K562 (cell line): ENCODE data around the gene PRRT1. TPM values are rescaled to one million over a fixed set of nuclear protein-coding genes. Genes with fewer than 3 reads are reported as not detected.

ENCODE experiments used
- C11orf30 ChIP-seq: fragments of 450-650 bp; IDR thresholded peaks from 2 replicates; pipeline ENCODE4 v1.6.1; 2016; ENCODE audit warnings: low read depth, mild to moderate bottlenecking
- CTCF ChIP-seq, 3 experiments: IDR thresholded peaks in 2 of 3; conservative IDR thresholded peaks in 1 of 3; 2 replicates each; pipeline ENCODE4 v1.5.1; 2011 to 2012; ENCODE audit warnings: low read length in 3 of 3, mild to moderate bottlenecking in 3 of 3, control low read depth in 2 of 3, improper control_type of control experiment in 1 of 3, inconsistent platforms in 1 of 3, low read depth in 1 of 3, mixed read lengths in 1 of 3, moderate library complexity in 1 of 3; ENCODE audit not compliant: insufficient read depth in 2 of 3
- FOXJ2 ChIP-seq: fragments of 200-800 bp; sonication (Bioruptor generic); IDR thresholded peaks from 2 replicates; pipeline ENCODE4 v1.6.1; 2016; ENCODE audit warnings: missing genetic modification characterization, missing compliant biosample characterization
- KLF13 ChIP-seq: fragments of 450-650 bp; IDR thresholded peaks from 2 replicates; pipeline ENCODE4 v1.6.1; 2016; ENCODE audit warnings: missing genetic modification characterization, low read depth, mild to moderate bottlenecking, missing compliant biosample characterization, moderate library complexity, borderline replicate concordance
- LEF1 ChIP-seq: fragments of 450-650 bp; IDR thresholded peaks from 2 replicates; pipeline ENCODE4 v1.6.1; 2016; ENCODE audit warnings: mild to moderate bottlenecking
- MEF2D ChIP-seq: conservative IDR thresholded peaks from 2 replicates; pipeline ENCODE4 v1.6.1; 2016; ENCODE audit warnings: low read depth, missing genetic modification characterization, missing compliant biosample characterization
- PCBP1 ChIP-seq: fragments of 200-400 bp; formaldehyde crosslinking; IDR thresholded peaks from 2 replicates; pipeline ENCODE4 v1.6.1; 2018; ENCODE audit warnings: mild to moderate bottlenecking, low read depth, low read length; ENCODE audit not compliant: poor library complexity, severe bottlenecking
- RBM39 ChIP-seq: fragments of 200-400 bp; formaldehyde crosslinking; optimal IDR thresholded peaks from 2 replicates; pipeline ENCODE3; 2018; ENCODE audit warnings: low read depth, low read length
- SOX6 ChIP-seq: fragments of 450-650 bp; IDR thresholded peaks from 2 replicates; pipeline ENCODE4 v1.6.1; 2014; ENCODE audit warnings: mild to moderate bottlenecking
- SRSF7 ChIP-seq: fragments of 200-400 bp; formaldehyde crosslinking; optimal IDR thresholded peaks from 2 replicates; pipeline ENCODE3; 2017; ENCODE audit warnings: mild to moderate bottlenecking, low read depth, low read length
- STAG1 ChIP-seq: sonication (generic); formaldehyde crosslinking; IDR thresholded peaks from 2 replicates; pipeline ENCODE4 v1.5.0; 2020; ENCODE audit warnings: missing genetic modification reagents, borderline replicate concordance
- STAT5B ChIP-seq: fragments of 250-450 bp; sonication (Bioruptor Pico); IDR thresholded peaks from 2 replicates; pipeline ENCODE4 v1.8.0; 2021; ENCODE audit warnings: mild to moderate bottlenecking, inconsistent platforms
- TRIM28 ChIP-seq: fragments of 450-650 bp; IDR thresholded peaks from 2 replicates; pipeline ENCODE4 v1.6.1; 2017
- ZNF232 ChIP-seq: sonication (generic); formaldehyde crosslinking; IDR thresholded peaks from 2 replicates; pipeline ENCODE4 v1.8.0; 2022; ENCODE audit warnings: mild to moderate bottlenecking, missing genetic modification reagents
- ZNF75A ChIP-seq: fragments of 450-650 bp; formaldehyde crosslinking; IDR thresholded peaks from 2 replicates; pipeline ENCODE4 v1.4.0; 2020; ENCODE audit warnings: mild to moderate bottlenecking
- polyA plus RNA-seq, 8 experiments: library from polyadenylated mRNA; depleted of rRNA in 4 of 8; stranded (reverse) in 5 of 8; unstranded in 3 of 8; fragments of >200 nt; fragmentation: Nextera tagmentation in 2 of 8; fragmentation: Illumina TruSeq in 1 of 8; extraction: Ambion mirVana in 2 of 8; extraction: Trizol in 1 of 8; gene quantifications; 2 replicates each; pipeline versions ENCODE4 v1.2.1 to v1.2.3, GENCODE V29; 2011 to 2014; ENCODE audit warnings: inconsistent platforms in 1 of 8, missing spikeins in 1 of 8
- total RNA-seq, 7 experiments: library from RNA; depleted of rRNA in 6 of 7; stranded (reverse); fragments of >200 nt in 6 of 7; fragmentation: Illumina TruSeq in 2 of 7; extraction: Trizol in 2 of 7; gene quantifications; 2 replicates each; pipeline versions ENCODE4 v1.2.1 to v1.2.3, GENCODE V29; 2011 to 2021; ENCODE audit warnings: low replicate concordance in 1 of 7
- TF ChIP-seq, protein P1 (sequence below), 2 experiments: fragments of 250-450 bp in 1 of 2; fragments of 450-650 bp in 1 of 2; sonication (Bioruptor Pico) in 1 of 2; IDR thresholded peaks; 2 replicates each; pipeline versions ENCODE4 v1.6.1 to v1.8.0; 2016 to 2021; ENCODE audit warnings: mild to moderate bottlenecking in 2 of 2, moderate library complexity in 2 of 2, missing compliant biosample characterization in 1 of 2, missing genetic modification characterization in 1 of 2
- TF ChIP-seq, protein P2 (sequence below): fragments of 250-450 bp; sonication (Bioruptor Pico); IDR thresholded peaks from 2 replicates; pipeline ENCODE4 v1.4.0; 2020; ENCODE audit warnings: borderline replicate concordance
- TF ChIP-seq, protein P3 (sequence below): fragments of 200-800 bp; sonication (Bioruptor generic); IDR thresholded peaks from 2 replicates; pipeline ENCODE4 v1.6.1; 2017; ENCODE audit warnings: missing genetic modification characterization, missing compliant biosample characterization
- TF ChIP-seq, protein P4 (sequence below): fragments of 250-450 bp; sonication (Bioruptor Pico); IDR thresholded peaks from 2 replicates; pipeline ENCODE4 v1.5.0; 2021; ENCODE audit warnings: mild to moderate bottlenecking, moderate library complexity

The PRRT1 gene
- total and polyA plus RNA-seq, 9 of the 15 experiments (the other 6 are each of a cell fraction or from before 2014, with no cell fraction given): 0.14 to 3.5 (median 0.41) TPM

GRCh38 chr6:32177788-32178546 lies 26.2 kb upstream of the PRRT1 start, which contains the start of gene RNF5 (continued):
- TF ChIP-seq, protein P1, sequence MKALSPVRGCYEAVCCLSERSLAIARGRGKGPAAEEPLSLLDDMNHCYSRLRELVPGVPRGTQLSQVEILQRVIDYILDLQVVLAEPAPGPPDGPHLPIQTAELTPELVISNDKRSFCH (CRISPR knock-in tag; IDR thresholded peaks at IDR 0.05): no peak
- TF ChIP-seq, protein P1 (tag; IDR thresholded peaks at IDR 0.05): no peak
- TF ChIP-seq STAG1: no peak
- TF ChIP-seq ZNF232 (CRISPR knock-in tag): no peak
- TF ChIP-seq LEF1: peak; percentile 54
- peak; percentile 100 for TF ChIP-seq C11orf30
- no peak for TF ChIP-seq CTCF (IDR thresholded peaks at IDR 0.05 in 2 of 3, conservative IDR thresholded peaks at IDR 0.05 in 1 of 3; ENCODE audit: insufficient read depth in 2 of 3, low read depth in 1 of 3, low read length in 3 of 3)
- no peak for TF ChIP-seq PCBP1
- no peak for TF ChIP-seq ZNF75A (CRISPR knock-in tag)
- TF ChIP-seq STAT5B: no peak
- no peak for TF ChIP-seq SRSF7
- TF ChIP-seq, protein P2, sequence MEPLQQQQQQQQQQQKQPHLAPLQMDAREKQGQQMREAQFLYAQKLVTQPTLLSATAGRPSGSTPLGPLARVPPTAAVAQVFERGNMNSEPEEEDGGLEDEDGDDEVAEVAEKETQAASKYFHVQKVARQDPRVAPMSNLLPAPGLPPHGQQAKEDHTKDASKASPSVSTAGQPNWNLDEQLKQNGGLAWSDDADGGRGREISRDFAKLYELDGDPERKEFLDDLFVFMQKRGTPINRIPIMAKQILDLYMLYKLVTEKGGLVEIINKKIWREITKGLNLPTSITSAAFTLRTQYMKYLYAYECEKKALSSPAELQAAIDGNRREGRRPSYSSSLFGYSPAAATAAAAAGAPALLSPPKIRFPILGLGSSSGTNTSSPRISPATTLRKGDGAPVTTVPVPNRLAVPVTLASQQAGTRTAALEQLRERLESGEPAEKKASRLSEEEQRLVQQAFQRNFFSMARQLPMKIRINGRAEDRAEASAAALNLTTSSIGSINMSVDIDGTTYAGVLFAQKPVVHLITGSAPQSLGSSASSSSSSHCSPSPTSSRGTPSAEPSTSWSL (CRISPR knock-in tag): no peak
- 0 out of 2 replicates have a peak, but pooled peaks have one; percentile 4 for TF ChIP-seq SOX6
- TF ChIP-seq, protein P3, sequence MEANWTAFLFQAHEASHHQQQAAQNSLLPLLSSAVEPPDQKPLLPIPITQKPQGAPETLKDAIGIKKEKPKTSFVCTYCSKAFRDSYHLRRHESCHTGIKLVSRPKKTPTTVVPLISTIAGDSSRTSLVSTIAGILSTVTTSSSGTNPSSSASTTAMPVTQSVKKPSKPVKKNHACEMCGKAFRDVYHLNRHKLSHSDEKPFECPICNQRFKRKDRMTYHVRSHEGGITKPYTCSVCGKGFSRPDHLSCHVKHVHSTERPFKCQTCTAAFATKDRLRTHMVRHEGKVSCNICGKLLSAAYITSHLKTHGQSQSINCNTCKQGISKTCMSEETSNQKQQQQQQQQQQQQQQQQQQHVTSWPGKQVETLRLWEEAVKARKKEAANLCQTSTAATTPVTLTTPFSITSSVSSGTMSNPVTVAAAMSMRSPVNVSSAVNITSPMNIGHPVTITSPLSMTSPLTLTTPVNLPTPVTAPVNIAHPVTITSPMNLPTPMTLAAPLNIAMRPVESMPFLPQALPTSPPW (CRISPR knock-in tag): peak; percentile 82
- TF ChIP-seq KLF13 (tag): no peak
- TF ChIP-seq RBM39: no peak
- TF ChIP-seq MEF2D (tag): no peak
- TF ChIP-seq, protein P4, sequence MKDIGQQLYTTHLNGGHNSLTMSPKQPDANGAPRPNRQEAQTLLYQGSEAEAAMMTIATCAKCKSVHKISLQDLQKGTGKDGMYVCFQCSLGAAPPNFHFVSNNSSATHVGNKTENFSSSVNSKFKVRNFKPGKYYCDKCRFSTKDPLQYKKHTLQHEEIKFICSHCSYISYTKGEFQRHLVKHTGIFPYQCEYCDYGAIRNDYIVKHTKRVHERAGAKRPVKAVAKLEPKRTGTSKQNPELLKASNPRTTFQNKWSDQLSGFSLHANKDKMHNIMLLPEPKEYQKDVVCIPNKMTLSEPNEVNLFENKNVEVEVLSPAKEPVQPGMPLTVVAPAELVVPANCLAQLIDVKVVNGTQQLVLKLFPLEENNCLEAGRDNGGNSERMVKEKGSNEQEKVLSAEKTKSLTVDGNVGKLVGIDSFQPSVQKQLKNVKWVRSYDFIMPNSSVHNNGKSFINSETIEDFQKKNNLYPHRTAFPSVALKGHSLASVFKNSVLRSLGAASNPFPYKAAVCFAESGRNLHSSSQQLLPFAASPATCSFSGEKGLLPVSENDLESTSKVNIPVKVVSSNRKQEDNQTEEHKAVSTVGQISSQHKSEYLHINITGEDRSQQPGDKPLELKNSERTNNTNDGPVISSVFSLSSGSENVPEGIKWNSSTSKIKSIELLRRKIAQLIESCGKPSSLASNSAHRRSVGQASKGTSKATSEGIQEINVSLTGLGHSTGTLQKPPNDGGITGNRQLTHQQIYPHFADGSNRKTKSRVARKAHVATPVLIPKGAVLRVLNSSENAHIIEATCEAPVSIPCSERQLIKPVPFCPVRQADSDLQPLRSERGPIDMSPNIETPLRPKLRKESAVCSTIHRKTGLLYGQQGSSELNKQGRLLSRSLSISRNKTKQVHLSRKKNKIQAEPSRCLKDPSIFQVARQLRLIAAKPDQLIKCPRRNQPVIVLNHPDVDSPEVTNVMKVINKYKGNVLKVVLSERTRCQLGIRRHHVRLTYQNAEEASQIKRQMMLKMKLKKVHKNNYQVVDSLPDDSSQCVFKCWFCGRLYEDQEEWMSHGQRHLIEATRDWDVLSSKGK (CRISPR knock-in tag): no peak
- no peak for TF ChIP-seq TRIM28
- TF ChIP-seq FOXJ2 (tag): peak; percentile 94
